NT2/D1 (cell line): ENCODE data around the gene HAUS7.

Source experiments
- SUZ12 ChIP-seq: IDR thresholded peaks from 2 replicates; pipeline ENCODE4 v1.6.1; 2011; ENCODE audit not compliant: insufficient read length, insufficient read depth; ENCODE audit errors: extremely low read depth
- YY1 ChIP-seq: IDR thresholded peaks from 2 replicates; pipeline ENCODE4 v1.6.1; 2011; ENCODE audit not compliant: insufficient read length, insufficient read depth
- ZNF274 ChIP-seq: IDR thresholded peaks from 2 replicates; pipeline ENCODE4 v1.6.1; 2011; ENCODE audit warnings: mild to moderate bottlenecking, low read depth, low read length

DNA sequence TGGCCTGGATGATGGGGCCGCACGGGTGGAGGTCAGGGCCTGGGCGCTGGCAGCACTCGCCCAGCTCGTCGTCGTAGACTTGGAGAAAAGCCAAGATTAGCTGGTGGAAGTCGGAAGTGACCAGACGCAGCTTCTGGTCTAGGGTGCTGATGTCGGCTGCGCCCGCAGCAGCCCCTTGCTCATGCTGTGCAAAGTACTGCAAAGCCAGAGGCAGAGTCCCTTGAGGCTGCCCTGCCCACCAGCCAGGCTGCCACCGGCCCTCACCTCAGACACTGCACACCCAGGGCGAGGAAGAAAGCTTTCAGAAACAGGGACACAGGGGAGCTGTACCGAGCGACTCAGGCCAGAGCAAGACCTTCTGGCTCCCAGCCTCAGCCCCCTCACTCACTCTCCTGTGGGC, 14.8 kb downstream of the HAUS7 start:
- no peak for TF ChIP-seq ZNF274
- TF ChIP-seq YY1 = no peak
- TF ChIP-seq SUZ12 = no peak
